ENCODE data around the gene AP1B1. TPM values are rescaled to one million over a fixed set of nuclear protein-coding genes. Genes with fewer than 3 reads are reported as not detected.

The AP1B1 gene
- total RNA-seq, 1 donor from 2014 or later = 42.0 TPM

- H3K4me1 Mint-ChIP-seq (ENCODE audit: unreplicated experiment) = peaks cover 7% of the 10 kb centered on the region
- no peak overlapping the region for H3K27ac Mint-ChIP-seq (ENCODE audit: unreplicated experiment)
- no peak for DNase-seq (ENCODE audit: extremely low spot score, unreplicated experiment)
- no peaks in the 10 kb centered on the region for H3K9me3 Mint-ChIP-seq (ENCODE audit: unreplicated experiment)
- peaks cover 10% of the 10 kb centered on the region for H3K36me3 Mint-ChIP-seq (ENCODE audit: unreplicated experiment)
- no peaks in the 10 kb centered on the region for H3K27me3 Mint-ChIP-seq (ENCODE audit: unreplicated experiment)
- H3K4me3 Mint-ChIP-seq (ENCODE audit: unreplicated experiment) = no peak overlapping the region
- TF ChIP-seq, protein P1, sequence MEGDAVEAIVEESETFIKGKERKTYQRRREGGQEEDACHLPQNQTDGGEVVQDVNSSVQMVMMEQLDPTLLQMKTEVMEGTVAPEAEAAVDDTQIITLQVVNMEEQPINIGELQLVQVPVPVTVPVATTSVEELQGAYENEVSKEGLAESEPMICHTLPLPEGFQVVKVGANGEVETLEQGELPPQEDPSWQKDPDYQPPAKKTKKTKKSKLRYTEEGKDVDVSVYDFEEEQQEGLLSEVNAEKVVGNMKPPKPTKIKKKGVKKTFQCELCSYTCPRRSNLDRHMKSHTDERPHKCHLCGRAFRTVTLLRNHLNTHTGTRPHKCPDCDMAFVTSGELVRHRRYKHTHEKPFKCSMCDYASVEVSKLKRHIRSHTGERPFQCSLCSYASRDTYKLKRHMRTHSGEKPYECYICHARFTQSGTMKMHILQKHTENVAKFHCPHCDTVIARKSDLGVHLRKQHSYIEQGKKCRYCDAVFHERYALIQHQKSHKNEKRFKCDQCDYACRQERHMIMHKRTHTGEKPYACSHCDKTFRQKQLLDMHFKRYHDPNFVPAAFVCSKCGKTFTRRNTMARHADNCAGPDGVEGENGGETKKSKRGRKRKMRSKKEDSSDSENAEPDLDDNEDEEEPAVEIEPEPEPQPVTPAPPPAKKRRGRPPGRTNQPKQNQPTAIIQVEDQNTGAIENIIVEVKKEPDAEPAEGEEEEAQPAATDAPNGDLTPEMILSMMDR (IDR thresholded peaks at IDR 0.05) = no peak
Measured at GRCh38 chr22:29330291-29330690, 58.1 kb downstream of the AP1B1 start.

DNA sequence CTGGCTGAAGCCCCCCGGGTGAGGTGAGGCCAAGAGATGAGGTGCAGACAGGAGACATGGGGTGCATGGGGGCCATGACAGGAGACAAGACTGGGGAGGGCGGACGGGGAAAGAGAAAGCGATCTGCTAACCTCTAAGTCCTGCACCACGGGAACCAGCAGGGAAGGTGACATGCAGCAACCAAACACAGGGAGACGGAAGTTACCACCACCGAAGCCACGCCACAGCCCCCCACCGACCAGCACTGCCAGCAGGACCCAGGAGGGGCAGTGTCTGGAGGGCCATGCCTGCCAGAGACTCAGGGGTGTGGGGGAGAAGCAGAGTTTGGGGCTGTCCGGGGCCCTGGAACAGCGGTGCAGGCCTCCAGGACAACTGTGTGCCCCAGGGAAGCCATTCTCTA is 58.8 kb downstream of the AP1B1 start:
- no peaks in the 10 kb centered on the region for H3K9me3 Mint-ChIP-seq (ENCODE audit: unreplicated experiment)
- TF ChIP-seq, protein P1 (IDR thresholded peaks at IDR 0.05) = no peak
- H3K36me3 Mint-ChIP-seq (ENCODE audit: unreplicated experiment) = peaks cover 10% of the 10 kb centered on the region
- peak overlapping the region; percentile 41 for H3K27ac Mint-ChIP-seq (ENCODE audit: unreplicated experiment)
- H3K4me3 Mint-ChIP-seq (ENCODE audit: unreplicated experiment) = no peak overlapping the region
- DNase-seq (ENCODE audit: extremely low spot score, unreplicated experiment) = no peak
- H3K27me3 Mint-ChIP-seq (ENCODE audit: unreplicated experiment) = no peaks in the 10 kb centered on the region
- H3K4me1 Mint-ChIP-seq (ENCODE audit: unreplicated experiment) = peaks cover 7% of the 10 kb centered on the region

GRCh38 chr22:29328566-29329500 is 59.5 kb downstream of the AP1B1 start:
- no peak overlapping the region for H3K4me3 Mint-ChIP-seq (ENCODE audit: unreplicated experiment)
- no peaks in the 10 kb centered on the region for H3K27me3 Mint-ChIP-seq (ENCODE audit: unreplicated experiment)
- DNase-seq (ENCODE audit: extremely low spot score, unreplicated experiment) = no peak
- no peak overlapping the region for H3K27ac Mint-ChIP-seq (ENCODE audit: unreplicated experiment)
- H3K9me3 Mint-ChIP-seq (ENCODE audit: unreplicated experiment) = no peaks in the 10 kb centered on the region
- H3K4me1 Mint-ChIP-seq (ENCODE audit: unreplicated experiment) = peaks cover 7% of the 10 kb centered on the region
- H3K36me3 Mint-ChIP-seq (ENCODE audit: unreplicated experiment) = peaks cover 8% of the 10 kb centered on the region
- TF ChIP-seq, protein P1 (IDR thresholded peaks at IDR 0.05) = no peak

GRCh38 chr22:29328055-29328454 is 60.3 kb downstream of the AP1B1 start:
- peaks cover 2% of the 10 kb centered on the region for H3K36me3 Mint-ChIP-seq (ENCODE audit: unreplicated experiment)
- H3K27me3 Mint-ChIP-seq (ENCODE audit: unreplicated experiment) = no peaks in the 10 kb centered on the region
- no peak overlapping the region for H3K27ac Mint-ChIP-seq (ENCODE audit: unreplicated experiment)
- peaks cover 7% of the 10 kb centered on the region for H3K4me1 Mint-ChIP-seq (ENCODE audit: unreplicated experiment)
- no peak overlapping the region for H3K4me3 Mint-ChIP-seq (ENCODE audit: unreplicated experiment)
- no peak for DNase-seq (ENCODE audit: extremely low spot score, unreplicated experiment)
- no peaks in the 10 kb centered on the region for H3K9me3 Mint-ChIP-seq (ENCODE audit: unreplicated experiment)
- TF ChIP-seq, protein P1 (IDR thresholded peaks at IDR 0.05) = no peak

DNA sequence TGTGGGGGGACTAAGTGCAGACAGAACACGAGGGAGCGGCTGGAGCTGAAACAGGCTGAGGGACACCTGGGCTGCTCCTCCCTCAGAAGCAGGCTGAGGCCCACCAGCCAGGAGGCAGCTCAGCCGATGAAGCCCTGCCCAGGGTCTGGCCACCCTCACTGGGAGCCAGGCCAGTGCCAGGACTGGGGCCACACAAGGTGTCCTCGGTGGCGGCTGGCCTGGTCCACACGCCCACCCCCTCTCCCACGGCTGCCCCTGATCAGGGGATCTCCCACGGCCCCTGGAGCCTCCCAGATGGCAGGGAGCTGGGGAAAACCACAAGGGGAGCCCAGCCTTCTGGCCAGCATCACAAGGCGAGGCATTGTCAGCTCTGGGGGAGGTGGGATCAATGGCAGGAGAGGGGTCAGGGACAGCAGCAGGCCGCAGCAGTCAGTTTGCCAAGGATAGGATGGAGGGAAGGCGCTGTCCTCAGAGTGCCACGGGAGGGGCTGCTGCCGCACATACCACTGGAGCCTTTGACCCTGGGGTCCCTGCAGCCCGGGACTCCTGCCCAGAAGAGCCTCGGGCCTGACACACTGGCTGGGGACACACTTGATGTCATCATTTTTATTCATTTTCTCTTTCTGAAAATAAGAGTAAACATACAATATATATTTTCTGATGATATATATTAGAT is 61.1 kb downstream of the AP1B1 start:
- TF ChIP-seq, protein P1 (IDR thresholded peaks at IDR 0.05) = no peak
- H3K4me3 Mint-ChIP-seq (ENCODE audit: unreplicated experiment) = no peak overlapping the region
- no peaks in the 10 kb centered on the region for H3K9me3 Mint-ChIP-seq (ENCODE audit: unreplicated experiment)
- H3K27ac Mint-ChIP-seq (ENCODE audit: unreplicated experiment) = no peak overlapping the region
- DNase-seq (ENCODE audit: extremely low spot score, unreplicated experiment) = no peak
- peaks cover 2% of the 10 kb centered on the region for H3K36me3 Mint-ChIP-seq (ENCODE audit: unreplicated experiment)
- no peaks in the 10 kb centered on the region for H3K27me3 Mint-ChIP-seq (ENCODE audit: unreplicated experiment)
- peaks cover 7% of the 10 kb centered on the region for H3K4me1 Mint-ChIP-seq (ENCODE audit: unreplicated experiment)
